ENCODE data around the gene RPS6KA2.

- TF ChIP-seq CTCF (IDR thresholded peaks at IDR 0.05) (no peak), EP300 (IDR thresholded peaks at IDR 0.05) (no peak), POLR2A (IDR thresholded peaks at IDR 0.05) (no peak)
Observed at GRCh38 chr6:166476061-166476591, 150.9 kb downstream of the RPS6KA2 start.

Measured in gastroesophageal sphincter (tissue), 3 donors.